AG08395 (cell line): ENCODE data around the gene GABRA5.
A peak's percentile ranks its signal among the peaks of the same experiment; 100 is the strongest.
"Not testable (repeated sequence)": the region's sequence is repeated elsewhere in the genome, so short reads cannot be mapped to it uniquely, and the experiment has no call there.

Experiments used
- DNase-seq: peaks from one replicate; pipeline ENCODE4 v3.0.0; 2012; ENCODE audit warnings: mixed read lengths, low spot score

GABRA5 gene

GRCh38 chr15:26877831-26878230 is 11.0 kb downstream of the GABRA5 start:
- no peak for DNase-seq

GRCh38 chr15:26879706-26880105 is 12.8 kb downstream of the GABRA5 start:
- DNase-seq = no peak

- no peak for DNase-seq
Observed at GRCh38 chr15:26882112-26882511, 15.2 kb downstream of the GABRA5 start.

- no peak for DNase-seq
Observed at GRCh38 chr15:26882616-26883365, 15.9 kb downstream of the GABRA5 start.

- DNase-seq = no peak
Observed at GRCh38 chr15:26883466-26883865, 16.6 kb downstream of the GABRA5 start.

- DNase-seq = no peak
Observed at GRCh38 chr15:26886566-26886965, 19.7 kb downstream of the GABRA5 start.

GRCh38 chr15:26887926-26888666 is 21.2 kb downstream of the GABRA5 start:
- peak; percentile 19 for DNase-seq

GRCh38 chr15:26888761-26889160 is 21.9 kb downstream of the GABRA5 start:
- no peak for DNase-seq

GRCh38 chr15:26889298-26889898 is 22.5 kb downstream of the GABRA5 start:
- peak; percentile 53 for DNase-seq

GRCh38 chr15:26890451-26890850 is 23.6 kb downstream of the GABRA5 start:
- no peak for DNase-seq

- no peak for DNase-seq
Observed at GRCh38 chr15:26890988-26891387, 24.1 kb downstream of the GABRA5 start.

GRCh38 chr15:26891448-26892181 is 24.8 kb downstream of the GABRA5 start:
- peak; percentile 79 for DNase-seq

GRCh38 chr15:26892182-26892518 is 25.3 kb downstream of the GABRA5 start:
- no peak for DNase-seq

GRCh38 chr15:26892678-26893077 is 25.8 kb downstream of the GABRA5 start:
- DNase-seq = no peak

GRCh38 chr15:26893351-26894065 is 26.6 kb downstream of the GABRA5 start:
- no peak for DNase-seq

GRCh38 chr15:26894181-26894580 is 27.3 kb downstream of the GABRA5 start:
- no peak for DNase-seq

- not testable (repeated sequence) for DNase-seq
Observed at GRCh38 chr15:26895346-26895745, 28.5 kb downstream of the GABRA5 start.

- DNase-seq = no peak
Observed at GRCh38 chr15:26899658-26900057, 32.8 kb downstream of the GABRA5 start.

- DNase-seq = no peak
Observed at GRCh38 chr15:26901041-26901440, 34.2 kb downstream of the GABRA5 start.

- no peak for DNase-seq
Observed at GRCh38 chr15:26910715-26911114, 43.9 kb downstream of the GABRA5 start.

GRCh38 chr15:26921433-26921832 is 54.6 kb downstream of the GABRA5 start:
- no peak for DNase-seq

GRCh38 chr15:26926081-26926480 is 59.2 kb downstream of the GABRA5 start:
- DNase-seq = no peak
